Islet precursor cell (in vitro differentiated cells): ENCODE results near the gene CIZ1.
"Not testable (repeated sequence)": the region's sequence is repeated elsewhere in the genome, so short reads cannot be mapped to it uniquely, and the experiment has no call there.

Experiments used
- DNase-seq: peaks from one replicate; pipeline ENCODE4 v3.0.0-alpha.2; 2018

CIZ1 gene

GRCh38 chr9:128142596-128142995 lies 48.8 kb downstream of the CIZ1 start:
- no peak for DNase-seq

DNA sequence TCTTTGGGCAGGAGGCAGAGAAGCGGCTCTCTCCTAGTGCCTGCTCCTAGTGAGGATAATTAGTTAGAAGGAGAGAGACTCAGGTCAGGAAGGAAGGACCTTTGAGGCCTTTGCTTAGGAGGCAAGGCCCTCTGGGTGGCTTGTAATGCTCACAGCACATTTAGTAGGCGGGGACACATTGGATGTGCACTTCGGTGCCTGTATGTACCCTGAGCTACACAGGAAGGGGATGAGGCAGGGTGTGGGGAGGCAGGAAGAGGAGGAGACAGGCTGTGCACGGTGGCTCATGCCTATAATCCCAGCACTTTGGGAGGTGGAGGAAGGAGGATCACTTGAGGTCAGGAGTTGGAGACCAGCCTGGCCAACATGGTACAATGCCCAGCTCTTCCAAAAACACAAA lies 49.3 kb downstream of the CIZ1 start:
- DNase-seq = no peak

DNA sequence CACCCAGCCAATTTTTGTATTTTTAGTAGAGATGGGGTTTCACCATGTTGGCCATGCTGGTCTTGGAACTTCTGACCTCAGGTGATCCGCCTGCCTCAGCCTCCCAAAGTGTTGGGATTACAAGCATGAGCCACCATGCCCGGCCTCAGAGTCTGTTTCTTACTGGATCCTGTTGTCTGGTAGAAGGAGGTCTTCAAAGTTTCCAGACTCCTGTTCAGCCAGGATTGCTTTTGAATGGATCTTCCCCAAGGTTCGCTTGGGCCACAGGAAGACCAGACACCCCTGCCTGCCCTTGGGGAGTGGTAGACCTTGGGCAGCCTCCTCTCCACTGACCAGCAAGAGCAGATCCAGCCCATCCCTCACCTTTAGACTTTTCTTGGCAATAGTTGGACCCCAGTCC lies 49.8 kb downstream of the CIZ1 start:
- peak; percentile 32 for DNase-seq

GRCh38 chr9:128139621-128140020 lies 51.8 kb downstream of the CIZ1 start:
- no peak for DNase-seq

DNA sequence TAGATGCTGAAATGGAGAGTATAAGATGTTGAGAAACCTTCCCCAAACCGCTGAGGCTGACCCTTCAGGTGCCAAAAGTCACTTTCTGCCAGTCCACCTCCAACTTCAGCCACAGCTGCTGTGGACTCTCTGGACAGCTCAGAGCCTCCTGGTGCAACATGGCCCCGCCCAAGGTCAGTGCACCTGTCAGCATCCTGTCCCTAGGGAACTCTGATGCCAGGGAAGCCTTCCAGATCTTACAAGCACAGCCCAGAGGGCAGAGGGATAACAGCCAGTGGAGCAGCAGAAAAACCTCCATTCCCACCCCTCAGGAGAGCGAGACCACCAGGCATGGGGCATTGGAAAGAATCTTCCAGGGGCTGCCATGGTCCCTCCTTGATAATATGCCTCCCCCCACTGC lies 53.4 kb downstream of the CIZ1 start:
- DNase-seq = no peak

DNA sequence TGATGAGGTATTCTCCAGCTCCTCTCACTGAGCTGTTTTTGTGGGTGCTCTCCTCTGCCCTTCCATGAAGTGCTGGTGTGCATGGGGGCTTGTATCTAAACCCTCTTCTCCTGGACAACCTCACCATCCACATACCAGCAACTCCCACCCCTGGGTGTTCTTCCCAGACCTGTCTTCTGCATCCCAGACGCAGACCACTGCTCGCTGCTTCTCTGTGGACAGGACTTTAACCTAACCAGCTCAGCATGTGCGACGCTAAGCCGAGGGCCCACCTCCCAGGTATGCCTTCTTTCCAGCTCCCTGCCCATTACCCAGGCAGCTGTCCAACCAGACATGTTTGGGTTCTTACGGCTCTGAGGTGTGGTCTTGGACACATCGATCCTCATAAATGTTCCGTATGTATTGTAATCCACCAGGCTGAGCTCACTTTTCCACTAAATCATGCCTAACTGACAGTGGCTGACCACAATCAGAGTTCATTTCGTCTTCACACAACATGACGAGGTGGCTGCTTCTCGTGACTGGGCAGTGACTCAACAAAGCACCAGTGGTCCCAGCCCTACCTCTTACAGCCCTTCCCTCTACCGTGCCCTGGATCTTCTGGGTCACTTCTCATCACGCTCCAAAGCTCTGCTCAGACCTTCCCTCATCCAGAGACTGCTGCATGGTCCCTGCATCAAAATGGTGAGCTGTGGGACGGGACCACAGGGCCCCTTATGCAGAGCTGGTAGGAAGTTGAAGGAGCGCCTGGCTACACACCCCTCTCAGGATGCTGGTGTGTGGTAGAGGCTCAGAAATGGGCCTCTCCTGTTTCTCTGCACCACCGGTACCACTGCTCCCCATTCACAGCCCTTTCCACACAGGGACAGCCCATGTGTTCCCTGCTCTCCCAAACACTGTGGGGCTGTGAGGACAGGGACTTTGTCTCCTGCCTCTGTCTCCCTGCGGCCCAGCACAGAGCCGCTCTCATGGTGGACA lies 54.3 kb downstream of the CIZ1 start:
- DNase-seq = no peak

- not testable (repeated sequence) for DNase-seq
These were observed 55.8 kb downstream of the CIZ1 start for GRCh38 chr9:128135561-128135960.

DNA sequence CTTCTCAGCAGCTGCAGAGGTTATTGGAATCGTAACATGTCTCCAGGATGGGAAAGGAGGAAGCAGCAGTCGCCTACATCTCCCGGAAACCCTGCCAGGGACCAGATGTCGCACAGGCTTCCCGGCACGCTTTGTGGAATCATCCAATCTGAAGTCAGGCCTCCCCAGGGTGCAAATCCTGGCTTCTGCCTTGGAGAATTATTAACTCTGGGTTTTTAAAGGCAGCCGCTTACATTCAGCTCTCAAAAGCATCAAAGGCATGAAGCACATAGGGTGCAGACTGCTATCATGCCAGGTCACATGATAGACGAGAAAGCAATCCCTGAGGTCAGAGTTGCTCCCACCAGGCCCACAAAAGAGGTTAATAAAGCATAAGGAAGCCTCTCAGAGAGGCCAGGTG lies 59.2 kb downstream of the CIZ1 start:
- not testable (repeated sequence) for DNase-seq

GRCh38 chr9:128131346-128131745 lies 60.0 kb downstream of the CIZ1 start:
- DNase-seq = not testable (repeated sequence)

DNA sequence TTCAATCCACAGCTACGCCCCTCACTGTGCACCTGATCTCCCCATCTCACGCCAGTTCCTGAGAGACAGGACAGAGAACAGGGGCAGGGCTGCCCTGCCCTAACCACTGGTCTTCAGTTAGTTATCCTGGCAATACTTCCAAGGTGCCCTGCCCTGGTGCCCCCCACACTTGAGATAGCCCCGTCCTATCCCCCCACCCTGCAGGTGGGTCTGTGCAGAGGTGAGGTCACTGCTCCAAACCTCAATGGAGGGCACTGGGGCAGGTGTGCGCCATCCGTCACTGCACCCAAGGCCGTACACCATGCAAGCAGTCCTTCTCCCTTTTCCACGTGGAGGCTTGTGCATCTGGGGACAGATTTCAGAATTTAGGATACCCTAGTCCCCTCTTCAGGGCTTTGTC lies 60.7 kb downstream of the CIZ1 start:
- not testable (repeated sequence) for DNase-seq

GRCh38 chr9:128129976-128130590 lies 61.3 kb downstream of the CIZ1 start:
- DNase-seq = not testable (repeated sequence)

- no peak for DNase-seq
These were observed 62.4 kb downstream of the CIZ1 start for GRCh38 chr9:128128836-128129590.

- peak; percentile 91 for DNase-seq
These were observed 63.2 kb downstream of the CIZ1 start for GRCh38 chr9:128127990-128128835.

- peak; percentile 84 for DNase-seq
These were observed 63.8 kb downstream of the CIZ1 start, which contains the start of gene PTGES2 for GRCh38 chr9:128127568-128127989. Gene PTGES2, minus strand, starts transcription at chr9:128127729. Its CDS starts 12 bp downstream, at chr9:128127717.

DNA sequence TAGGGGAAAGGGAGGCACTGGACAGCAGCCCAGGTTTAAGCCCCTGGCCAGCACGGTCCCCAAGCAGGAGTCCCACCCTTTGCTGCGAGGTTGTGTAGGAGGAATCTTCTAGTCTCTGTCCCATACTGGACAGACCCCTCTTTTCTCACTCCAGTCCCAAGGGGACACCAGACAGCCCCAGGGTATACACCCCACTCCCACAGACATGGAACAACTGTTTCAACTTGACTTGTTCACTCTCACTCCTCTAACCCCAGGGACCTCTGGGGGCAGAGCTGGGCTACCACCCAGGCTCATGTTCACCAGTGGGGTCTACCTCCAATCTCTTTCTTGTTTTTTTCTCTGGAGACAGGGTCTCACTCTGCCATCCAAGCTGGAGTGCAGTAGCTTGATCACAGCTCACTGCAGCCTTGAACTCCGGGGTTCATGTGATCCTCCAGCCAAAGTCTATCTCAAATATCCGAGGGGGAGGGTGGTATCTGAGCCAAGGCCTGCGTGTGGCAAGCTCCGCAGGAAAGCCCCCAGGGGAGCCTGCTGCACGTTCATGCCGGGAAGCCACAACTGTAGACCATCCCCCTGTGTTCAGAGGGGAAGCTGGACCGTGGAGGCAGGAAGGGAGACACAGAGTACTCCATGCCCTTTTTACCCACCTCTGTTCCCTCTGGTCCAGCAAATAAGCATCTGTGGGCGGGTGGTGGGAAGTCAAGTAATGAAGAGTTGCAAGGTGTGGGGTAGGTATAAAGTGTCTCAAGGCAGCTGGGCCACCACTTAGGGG lies 65.6 kb downstream of the CIZ1 start:
- peak; percentile 44 for DNase-seq

DNA sequence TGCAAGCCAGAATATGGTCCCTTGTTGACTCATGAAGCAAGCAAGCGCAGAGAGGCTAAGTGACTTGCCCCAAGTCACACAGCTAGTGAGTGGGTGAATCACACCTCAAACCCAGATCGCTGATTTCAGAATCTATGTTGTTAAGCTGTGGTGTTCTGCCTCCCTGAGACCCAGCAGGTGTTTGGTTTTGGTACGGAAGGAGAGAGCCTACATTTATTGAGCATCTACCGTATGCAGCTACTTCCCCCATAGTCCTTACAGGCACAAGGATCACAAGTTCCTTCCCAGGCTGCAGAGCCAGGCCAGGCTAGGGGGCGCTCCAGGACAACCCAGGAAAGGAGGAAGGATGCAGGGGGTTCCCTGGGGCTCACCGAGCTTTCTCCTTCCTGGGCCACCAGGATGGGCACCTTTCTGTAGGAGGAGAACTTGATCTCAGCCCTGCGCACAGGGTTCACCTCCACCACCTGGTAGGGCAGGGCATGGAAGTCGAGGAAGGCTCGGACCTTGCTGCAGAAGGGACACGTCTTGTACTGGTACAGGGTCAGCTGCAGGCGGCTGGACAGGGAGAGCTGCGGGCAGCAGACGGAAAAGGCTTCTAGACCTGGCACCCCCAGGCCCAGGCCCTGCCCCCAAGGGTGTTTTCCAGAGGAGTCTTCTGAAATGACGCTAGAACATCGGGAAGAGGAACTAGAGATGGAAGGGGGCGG lies 66.3 kb downstream of the CIZ1 start:
- peak; percentile 89 for DNase-seq

GRCh38 chr9:128124451-128124850 lies 66.9 kb downstream of the CIZ1 start:
- DNase-seq = peak; percentile 22

DNA sequence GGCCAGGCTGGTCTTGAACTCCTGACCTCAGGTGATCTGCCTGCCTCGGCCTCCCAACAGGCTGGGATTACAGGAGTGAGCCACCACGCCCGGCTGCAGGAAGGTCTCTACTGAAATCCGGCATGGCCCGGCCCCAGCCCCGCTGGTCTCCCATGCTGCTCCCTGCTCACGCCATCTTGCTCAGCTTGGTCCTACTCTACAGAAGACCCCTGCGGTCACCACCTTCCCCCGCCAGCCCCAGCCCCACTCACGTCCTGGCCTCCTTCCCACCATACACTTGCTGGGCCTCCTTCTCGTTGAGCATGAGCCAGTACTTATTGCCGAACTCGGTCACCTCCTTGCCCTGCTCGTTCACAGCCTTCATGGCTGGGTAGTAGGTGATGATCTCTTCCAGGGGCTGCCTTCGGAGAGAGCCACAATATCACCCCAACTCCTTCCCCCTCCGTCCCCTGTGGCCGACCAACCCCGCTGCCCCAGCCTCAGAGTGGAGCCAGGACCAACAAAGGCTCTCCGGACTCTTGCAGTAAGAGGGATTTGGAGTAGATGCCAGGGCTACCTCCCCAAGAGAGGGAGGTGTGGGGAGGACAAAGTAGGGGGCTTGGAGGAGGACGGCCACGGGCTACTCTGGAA lies 67.8 kb downstream of the CIZ1 start:
- DNase-seq = peak; percentile 31

DNA sequence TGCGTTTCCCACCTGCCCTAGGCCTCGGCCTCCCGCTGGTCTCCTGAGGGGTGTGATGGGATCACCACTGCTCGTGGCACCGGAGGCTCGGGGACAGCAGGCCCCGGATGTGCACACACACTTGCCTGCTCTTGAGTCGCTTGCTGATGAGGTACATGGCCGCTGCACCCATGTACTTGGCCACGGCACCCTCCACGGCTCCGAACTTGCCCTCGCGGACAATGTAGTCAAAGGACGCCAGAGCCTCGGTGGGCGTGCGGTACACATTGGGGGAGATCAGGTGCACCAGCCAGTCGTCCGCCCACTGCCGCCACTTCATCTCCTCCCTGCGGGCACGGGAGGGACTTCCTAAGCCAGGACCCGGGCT lies 68.6 kb downstream of the CIZ1 start:
- DNase-seq = peak; percentile 40
